UCSD-AML1 (cell line): ENCODE measurements around the gene TRIM52.

ENCODE experiments used
- DNase-seq: peaks from one replicate; lab custom pipeline; 2025; ENCODE audit not compliant: unreplicated experiment; lab: John Stamatoyannopoulos, UW

Gene TRIM52

GRCh38 chr5:181234455-181235306, 26.3 kb downstream of the TRIM52 start:
- DNase-seq = no peak

GRCh38 chr5:181233801-181234454, 27.0 kb downstream of the TRIM52 start:
- no peak for DNase-seq

- DNase-seq = no peak
Observed at GRCh38 chr5:181233088-181233800, 27.7 kb downstream of the TRIM52 start.

GRCh38 chr5:181232593-181232992, 28.4 kb downstream of the TRIM52 start:
- no peak for DNase-seq

- DNase-seq = no peak
Observed at GRCh38 chr5:181231432-181231831, 29.5 kb downstream of the TRIM52 start.

- DNase-seq = no peak
Observed at GRCh38 chr5:181230551-181230950, 30.4 kb downstream of the TRIM52 start.

GRCh38 chr5:181229996-181230395, 30.9 kb downstream of the TRIM52 start:
- no peak for DNase-seq

- no peak for DNase-seq
Observed at GRCh38 chr5:181224390-181225229, 36.3 kb downstream of the TRIM52 start.

- no peak for DNase-seq
Observed at GRCh38 chr5:181223729-181224389, 37.1 kb downstream of the TRIM52 start.

GRCh38 chr5:181223058-181223728, 37.8 kb downstream of the TRIM52 start, which contains the start of gene TRIM41:
Gene TRIM41, plus strand, starts transcription at chr5:181223281. Its CDS starts 719 bp downstream, at chr5:181224000.
- DNase-seq = no peak

GRCh38 chr5:181222630-181223057, 38.3 kb downstream of the TRIM52 start:
- no peak for DNase-seq

- no peak for DNase-seq
Observed at GRCh38 chr5:181221792-181222629, 38.9 kb downstream of the TRIM52 start.

- no peak for DNase-seq
Observed at GRCh38 chr5:181221105-181221791, 39.7 kb downstream of the TRIM52 start.

- DNase-seq = no peak
Observed at GRCh38 chr5:181220178-181220515, 40.8 kb downstream of the TRIM52 start.

GRCh38 chr5:181219262-181220177, 41.4 kb downstream of the TRIM52 start:
- DNase-seq = no peak

- no peak for DNase-seq
Observed at GRCh38 chr5:181218795-181219124, 42.2 kb downstream of the TRIM52 start.

GRCh38 chr5:181217803-181218062, 43.2 kb downstream of the TRIM52 start:
- DNase-seq = no peak
